OCI-LY3 (cell line): ENCODE data around the gene OSBPL9.

Experiments
- EZH2phosphoT487 ChIP-seq: fragments of 200-600 bp; shearing (Covaris generic); IDR thresholded peaks from 2 replicates; pipeline ENCODE4 v1.6.1; 2018; ENCODE audit warnings: antibody characterized with exemption, mixed run types, low read depth
- TF ChIP-seq, protein P1 (sequence below): fragments of 200-600, 300-600 bp; sonication (generic); IDR thresholded peaks from 2 replicates; pipeline ENCODE4 v1.5.1; 2014; ENCODE audit warnings: antibody characterized with exemption, low read length, low read depth

DNA sequence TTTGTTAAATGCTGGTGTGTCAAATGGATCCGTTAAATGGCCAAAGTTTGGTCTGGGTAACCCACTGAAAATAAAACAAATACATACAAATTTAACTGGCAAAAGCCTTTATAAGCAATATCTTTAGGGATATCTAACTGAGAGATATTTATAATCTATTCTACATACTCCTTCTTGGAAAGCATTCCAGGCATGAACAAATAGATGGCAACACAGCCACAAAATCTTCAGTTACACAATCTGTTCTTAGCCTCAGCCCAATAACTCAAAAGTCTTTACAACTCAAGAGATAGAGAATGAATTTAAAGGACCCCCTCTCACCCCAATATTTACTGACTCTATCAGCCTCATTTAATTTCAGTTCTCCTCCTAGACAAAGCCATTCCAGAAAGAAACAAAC is 202.9 kb downstream of the OSBPL9 start:
- TF ChIP-seq, protein P1, sequence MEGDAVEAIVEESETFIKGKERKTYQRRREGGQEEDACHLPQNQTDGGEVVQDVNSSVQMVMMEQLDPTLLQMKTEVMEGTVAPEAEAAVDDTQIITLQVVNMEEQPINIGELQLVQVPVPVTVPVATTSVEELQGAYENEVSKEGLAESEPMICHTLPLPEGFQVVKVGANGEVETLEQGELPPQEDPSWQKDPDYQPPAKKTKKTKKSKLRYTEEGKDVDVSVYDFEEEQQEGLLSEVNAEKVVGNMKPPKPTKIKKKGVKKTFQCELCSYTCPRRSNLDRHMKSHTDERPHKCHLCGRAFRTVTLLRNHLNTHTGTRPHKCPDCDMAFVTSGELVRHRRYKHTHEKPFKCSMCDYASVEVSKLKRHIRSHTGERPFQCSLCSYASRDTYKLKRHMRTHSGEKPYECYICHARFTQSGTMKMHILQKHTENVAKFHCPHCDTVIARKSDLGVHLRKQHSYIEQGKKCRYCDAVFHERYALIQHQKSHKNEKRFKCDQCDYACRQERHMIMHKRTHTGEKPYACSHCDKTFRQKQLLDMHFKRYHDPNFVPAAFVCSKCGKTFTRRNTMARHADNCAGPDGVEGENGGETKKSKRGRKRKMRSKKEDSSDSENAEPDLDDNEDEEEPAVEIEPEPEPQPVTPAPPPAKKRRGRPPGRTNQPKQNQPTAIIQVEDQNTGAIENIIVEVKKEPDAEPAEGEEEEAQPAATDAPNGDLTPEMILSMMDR, result no peak
- no peak for TF ChIP-seq EZH2phosphoT487
